ENCODE data around the gene BTN1A1. TPM values are rescaled to one million over a fixed set of nuclear protein-coding genes. Genes with fewer than 3 reads are reported as not detected.

BTN1A1 gene
- total and polyA plus RNA-seq, 2 donors: 0.16 TPM; not detected in 1

Small RNA genes lying within 50 kb of the gene (small RNA-seq; reads per million reads assigned to genes)
- not detected for gene RNU6-502P

Other genes with a start within 250 kb of the BTN1A1 start
- 13.6 TPM for gene BTN3A2, start 135.1 kb upstream of the BTN1A1 start, total RNA-seq
- 23.9 TPM for gene BTN3A2, start 135.1 kb upstream of the BTN1A1 start, polyA plus RNA-seq
- gene BTN2A2, start 117.2 kb upstream of the BTN1A1 start, total RNA-seq: 10.8 TPM
- 9.6 TPM for gene BTN2A2, start 117.2 kb upstream of the BTN1A1 start, polyA plus RNA-seq
- gene BTN3A1, start 98.0 kb upstream of the BTN1A1 start, total RNA-seq: 39.8 TPM
- 13.3 TPM for gene BTN3A1, start 98.0 kb upstream of the BTN1A1 start, polyA plus RNA-seq
- gene BTN3A3, start 59.8 kb upstream of the BTN1A1 start, total RNA-seq: 37.6 TPM
- gene BTN3A3, start 59.8 kb upstream of the BTN1A1 start, polyA plus RNA-seq: 16.1 TPM
- gene BTN2A1, start 42.3 kb upstream of the BTN1A1 start, total RNA-seq: 15.8 TPM
- 38.0 TPM for gene BTN2A1, start 42.3 kb upstream of the BTN1A1 start, polyA plus RNA-seq
- gene HMGN4, start 38.1 kb downstream of the BTN1A1 start, total RNA-seq: 71.5 TPM
- 90.7 TPM for gene HMGN4, start 38.1 kb downstream of the BTN1A1 start, polyA plus RNA-seq
- 12.3 TPM for gene ABT1, start 96.7 kb downstream of the BTN1A1 start, total RNA-seq
- gene ABT1, start 96.7 kb downstream of the BTN1A1 start, polyA plus RNA-seq: 19.6 TPM
- 43.1 TPM for gene ZNF322, start 159.4 kb downstream of the BTN1A1 start, total RNA-seq
- gene ZNF322, start 159.4 kb downstream of the BTN1A1 start, polyA plus RNA-seq: 13.0 TPM

Data from urinary bladder (tissue), 2 donors.